GM12878 (cell line): ENCODE measurements around the gene CNTNAP5.

ENCODE experiments used
- CTCF ChIP-seq, 3 experiments: IDR thresholded peaks in 2 of 3; conservative IDR thresholded peaks in 1 of 3; 2 replicates each; pipeline ENCODE4 v1.5.1; 2011; ENCODE audit warnings: low read depth in 3 of 3, low read length in 3 of 3, mild to moderate bottlenecking in 3 of 3, control low read depth in 2 of 3, moderate library complexity in 2 of 3, inconsistent platforms in 1 of 3, mixed read lengths in 1 of 3; ENCODE audit not compliant: control insufficient read depth in 2 of 3, insufficient read depth in 1 of 3; ENCODE audit errors: extremely low read depth in 1 of 3
- E2F4 ChIP-seq: IDR thresholded peaks from 2 replicates; pipeline ENCODE4 v1.6.1; 2012; ENCODE audit warnings: low read depth, low read length, improper control_type of control experiment
- EZH2 ChIP-seq: IDR thresholded peaks from 2 replicates; pipeline ENCODE4 v1.6.1; 2012; ENCODE audit warnings: low read depth, mild to moderate bottlenecking, control low read depth, inconsistent platforms, low read length, borderline replicate concordance; ENCODE audit not compliant: control insufficient read depth
- KDM1A ChIP-seq: fragments of 200-600 bp; sonication (generic); IDR thresholded peaks from 2 replicates; pipeline ENCODE4 v1.6.1; 2016; ENCODE audit warnings: borderline replicate concordance
- MXI1 ChIP-seq: fragments of 150-350 bp; IDR thresholded peaks from 2 replicates; pipeline ENCODE4 v1.6.1; 2011; ENCODE audit warnings: low read depth, mild to moderate bottlenecking, inconsistent platforms, low read length, improper control_type of control experiment
- NFYA ChIP-seq: IDR thresholded peaks from 2 replicates; pipeline ENCODE4 v1.6.1; 2011; ENCODE audit warnings: low read depth, mild to moderate bottlenecking, low read length, improper control_type of control experiment, borderline replicate concordance
- ZNF207 ChIP-seq: fragments of 450-650 bp; IDR thresholded peaks from 2 replicates; pipeline ENCODE4 v1.6.1; 2014; ENCODE audit warnings: antibody characterized with exemption, mild to moderate bottlenecking, borderline replicate concordance
- TF ChIP-seq, protein P1 (sequence below): IDR thresholded peaks from 2 replicates; pipeline ENCODE4 v1.6.1; 2012; ENCODE audit warnings: low read depth, low read length, improper control_type of control experiment

DNA sequence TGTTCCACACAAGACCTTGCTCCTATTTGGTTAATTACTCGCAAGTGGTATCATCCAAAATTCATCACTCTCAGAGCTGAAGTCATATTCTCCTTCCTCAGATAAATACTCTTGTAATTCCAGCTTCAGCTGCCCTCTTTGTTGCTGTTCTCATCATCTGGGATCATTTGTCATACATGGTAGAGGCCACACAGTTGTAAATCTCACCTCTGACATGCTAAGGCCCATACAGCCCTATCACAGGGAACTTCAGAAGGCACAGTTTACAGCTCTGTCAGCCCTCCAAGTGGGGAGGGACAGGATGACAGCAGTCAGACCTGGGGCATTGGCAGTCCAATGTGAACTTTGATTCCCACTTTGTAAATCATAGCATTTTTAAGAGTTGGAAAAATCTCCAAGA, 399.0 kb downstream of the CNTNAP5 start:
- TF ChIP-seq MXI1 (no peak), CTCF (IDR thresholded peaks at IDR 0.05 in 2 of 3, conservative IDR thresholded peaks at IDR 0.05 in 1 of 3; ENCODE audit: control insufficient read depth in 2 of 3, extremely low read depth in 1 of 3, insufficient read depth in 1 of 3, low read depth in 3 of 3, low read length in 3 of 3) (no peak), EZH2 (no peak), E2F4 (no peak), NFYA (no peak), KDM1A (no peak), ZNF207 (no peak)
- TF ChIP-seq, protein P1, sequence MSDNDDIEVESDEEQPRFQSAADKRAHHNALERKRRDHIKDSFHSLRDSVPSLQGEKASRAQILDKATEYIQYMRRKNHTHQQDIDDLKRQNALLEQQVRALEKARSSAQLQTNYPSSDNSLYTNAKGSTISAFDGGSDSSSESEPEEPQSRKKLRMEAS, result no peak
